ENCODE data around the gene FAM227B.

- TF ChIP-seq POLR2A (IDR thresholded peaks at IDR 0.05; ENCODE audit: low read depth, low read length) (no peak), TAF1 (IDR thresholded peaks at IDR 0.05; ENCODE audit: low read depth, low read length) (no peak)
Measured at GRCh38 chr15:49418811-49419210, 201.8 kb downstream of the FAM227B start.

Measured in GM12891 (cell line).